ENCODE data around the gene LTBP4. TPM values are rescaled to one million over a fixed set of nuclear protein-coding genes. Genes with fewer than 3 reads are reported as not detected.
"Not testable (repeated sequence)": the region's sequence is repeated elsewhere in the genome, so short reads cannot be mapped to it uniquely, and the experiment has no call there.

Gene LTBP4, protein sequence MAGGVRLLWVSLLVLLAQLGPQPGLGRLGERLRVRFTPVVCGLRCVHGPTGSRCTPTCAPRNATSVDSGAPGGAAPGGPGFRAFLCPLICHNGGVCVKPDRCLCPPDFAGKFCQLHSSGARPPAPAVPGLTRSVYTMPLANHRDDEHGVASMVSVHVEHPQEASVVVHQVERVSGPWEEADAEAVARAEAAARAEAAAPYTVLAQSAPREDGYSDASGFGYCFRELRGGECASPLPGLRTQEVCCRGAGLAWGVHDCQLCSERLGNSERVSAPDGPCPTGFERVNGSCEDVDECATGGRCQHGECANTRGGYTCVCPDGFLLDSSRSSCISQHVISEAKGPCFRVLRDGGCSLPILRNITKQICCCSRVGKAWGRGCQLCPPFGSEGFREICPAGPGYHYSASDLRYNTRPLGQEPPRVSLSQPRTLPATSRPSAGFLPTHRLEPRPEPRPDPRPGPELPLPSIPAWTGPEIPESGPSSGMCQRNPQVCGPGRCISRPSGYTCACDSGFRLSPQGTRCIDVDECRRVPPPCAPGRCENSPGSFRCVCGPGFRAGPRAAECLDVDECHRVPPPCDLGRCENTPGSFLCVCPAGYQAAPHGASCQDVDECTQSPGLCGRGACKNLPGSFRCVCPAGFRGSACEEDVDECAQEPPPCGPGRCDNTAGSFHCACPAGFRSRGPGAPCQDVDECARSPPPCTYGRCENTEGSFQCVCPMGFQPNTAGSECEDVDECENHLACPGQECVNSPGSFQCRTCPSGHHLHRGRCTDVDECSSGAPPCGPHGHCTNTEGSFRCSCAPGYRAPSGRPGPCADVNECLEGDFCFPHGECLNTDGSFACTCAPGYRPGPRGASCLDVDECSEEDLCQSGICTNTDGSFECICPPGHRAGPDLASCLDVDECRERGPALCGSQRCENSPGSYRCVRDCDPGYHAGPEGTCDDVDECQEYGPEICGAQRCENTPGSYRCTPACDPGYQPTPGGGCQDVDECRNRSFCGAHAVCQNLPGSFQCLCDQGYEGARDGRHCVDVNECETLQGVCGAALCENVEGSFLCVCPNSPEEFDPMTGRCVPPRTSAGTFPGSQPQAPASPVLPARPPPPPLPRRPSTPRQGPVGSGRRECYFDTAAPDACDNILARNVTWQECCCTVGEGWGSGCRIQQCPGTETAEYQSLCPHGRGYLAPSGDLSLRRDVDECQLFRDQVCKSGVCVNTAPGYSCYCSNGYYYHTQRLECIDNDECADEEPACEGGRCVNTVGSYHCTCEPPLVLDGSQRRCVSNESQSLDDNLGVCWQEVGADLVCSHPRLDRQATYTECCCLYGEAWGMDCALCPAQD (N-terminal part only)
- total RNA-seq = 294 TPM
- long read RNA-seq, full-length matches to known transcripts = 11 of 128 reads
- long read RNA-seq, partial matches to known transcripts = 90 of 128 reads
- long read RNA-seq, other reads (novel, unspliced or antisense) = 27 of 128 reads

DNA sequence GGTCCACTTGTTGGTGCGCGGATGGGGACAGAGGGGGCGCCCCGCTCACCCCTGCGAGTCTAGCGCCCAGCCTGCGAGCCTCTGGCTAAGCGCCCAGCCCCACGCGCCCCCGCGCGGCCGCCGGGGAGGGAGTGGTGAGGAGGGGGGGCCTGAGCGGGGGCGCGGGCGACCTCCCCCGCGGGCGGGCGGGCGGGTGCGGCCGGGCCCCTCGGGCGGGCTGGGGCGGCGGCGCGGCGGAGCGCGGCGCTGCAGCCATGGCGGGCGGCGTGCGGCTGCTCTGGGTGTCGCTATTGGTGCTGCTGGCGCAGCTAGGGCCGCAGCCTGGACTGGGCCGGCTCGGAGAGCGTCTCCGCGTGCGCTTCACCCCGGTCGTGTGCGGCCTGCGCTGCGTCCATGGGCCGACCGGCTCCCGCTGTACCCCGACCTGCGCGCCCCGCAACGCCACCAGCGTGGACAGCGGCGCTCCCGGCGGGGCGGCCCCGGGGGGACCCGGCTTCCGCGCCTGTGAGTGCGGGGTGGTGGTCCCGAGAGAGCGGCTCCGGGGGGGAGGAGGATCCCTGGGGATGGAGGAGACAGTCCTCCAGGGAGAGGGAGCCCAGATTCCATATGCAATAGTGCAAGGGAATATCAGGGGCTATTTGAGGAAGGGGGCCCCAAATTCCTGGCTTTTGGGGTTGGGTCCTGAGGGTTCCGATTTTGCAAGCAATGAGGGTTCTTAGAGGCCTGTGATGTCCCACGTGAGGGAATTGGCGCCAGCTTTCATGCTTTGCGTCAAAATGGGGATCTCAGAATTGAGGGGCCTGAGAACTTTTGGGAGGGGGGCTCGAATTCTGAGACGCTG, at the start of gene LTBP4:
Gene LTBP4 (plus strand): TSS at position 236 of the 841 bp plus-strand sequence. CDS start 19 bp downstream, at position 255.
- ATAC-seq (no peak), DNase-seq (peak; percentile 86)
- intact Hi-C loops (cut with micrococcal nuclease) = no loop called here

DNA sequence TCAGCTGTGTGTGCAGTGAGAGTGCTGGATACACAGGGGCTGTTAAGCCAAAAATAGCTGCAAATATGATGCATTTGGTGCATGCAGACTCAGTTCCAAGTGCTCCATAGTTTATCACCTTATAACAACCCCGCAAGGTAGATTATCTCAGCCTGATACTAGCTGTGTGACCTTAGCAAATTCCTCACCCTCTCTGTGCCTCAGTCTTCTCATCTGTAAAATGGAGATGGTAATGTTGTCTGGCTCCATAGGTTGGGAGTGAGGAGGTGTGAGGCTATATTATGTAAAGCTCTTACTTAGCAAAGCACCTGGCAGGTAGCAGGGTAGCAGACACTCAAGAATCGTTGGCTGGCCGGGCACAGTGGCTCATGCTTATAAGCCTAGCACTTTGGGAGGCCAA, 48.3 kb upstream of the LTBP4 start:
- no peak for ATAC-seq
- no peak for DNase-seq
- intact Hi-C loops (cut with micrococcal nuclease) = no loop called here

DNA sequence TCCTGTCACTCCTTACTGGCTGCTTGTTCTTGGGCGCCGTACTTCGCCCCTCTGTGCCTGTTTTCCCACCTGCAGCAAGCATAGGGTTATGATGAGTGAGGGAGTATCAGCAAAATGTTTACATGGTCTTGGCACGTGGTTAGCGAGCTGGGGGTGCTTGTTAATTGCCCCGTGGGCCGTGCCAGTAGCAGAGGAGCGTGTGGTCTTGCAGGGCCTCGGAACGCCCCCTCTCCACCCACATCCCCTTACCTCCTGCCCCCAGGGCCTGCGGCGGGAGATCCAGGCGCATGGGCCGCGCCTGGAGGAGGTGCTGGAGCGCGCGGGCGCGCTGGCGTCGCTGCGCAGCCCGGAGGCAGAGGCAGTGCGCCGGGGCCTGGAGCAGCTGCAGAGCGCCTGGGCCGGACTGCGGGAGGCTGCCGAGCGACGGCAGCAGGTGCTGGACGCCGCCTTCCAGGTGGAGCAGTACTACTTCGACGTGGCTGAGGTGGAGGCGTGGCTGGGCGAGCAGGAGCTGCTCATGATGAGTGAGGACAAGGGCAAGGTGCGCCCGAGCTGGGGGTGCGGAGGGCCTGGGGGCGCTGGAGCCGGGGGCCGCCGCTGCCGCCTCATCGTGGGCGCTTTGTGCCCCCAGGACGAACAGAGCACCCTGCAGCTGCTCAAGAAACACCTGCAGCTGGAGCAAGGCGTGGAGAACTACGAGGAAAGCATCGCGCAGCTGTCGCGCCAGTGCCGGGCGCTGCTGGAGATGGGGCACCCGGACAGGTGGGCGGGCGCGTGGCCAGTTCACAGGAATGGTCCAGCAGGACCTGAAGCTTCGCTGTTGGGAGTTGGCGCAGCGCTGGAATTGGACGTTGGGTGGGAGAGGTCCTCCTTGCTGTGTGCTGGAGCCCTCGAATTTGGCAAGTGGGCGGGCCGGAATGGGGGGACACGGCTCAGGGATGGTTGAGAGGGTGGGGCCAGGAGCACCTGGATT, 47.0 kb upstream of the LTBP4 start:
- intact Hi-C loops (cut with micrococcal nuclease) = no loop called here
- ATAC-seq (no peak), DNase-seq (no peak)

DNA sequence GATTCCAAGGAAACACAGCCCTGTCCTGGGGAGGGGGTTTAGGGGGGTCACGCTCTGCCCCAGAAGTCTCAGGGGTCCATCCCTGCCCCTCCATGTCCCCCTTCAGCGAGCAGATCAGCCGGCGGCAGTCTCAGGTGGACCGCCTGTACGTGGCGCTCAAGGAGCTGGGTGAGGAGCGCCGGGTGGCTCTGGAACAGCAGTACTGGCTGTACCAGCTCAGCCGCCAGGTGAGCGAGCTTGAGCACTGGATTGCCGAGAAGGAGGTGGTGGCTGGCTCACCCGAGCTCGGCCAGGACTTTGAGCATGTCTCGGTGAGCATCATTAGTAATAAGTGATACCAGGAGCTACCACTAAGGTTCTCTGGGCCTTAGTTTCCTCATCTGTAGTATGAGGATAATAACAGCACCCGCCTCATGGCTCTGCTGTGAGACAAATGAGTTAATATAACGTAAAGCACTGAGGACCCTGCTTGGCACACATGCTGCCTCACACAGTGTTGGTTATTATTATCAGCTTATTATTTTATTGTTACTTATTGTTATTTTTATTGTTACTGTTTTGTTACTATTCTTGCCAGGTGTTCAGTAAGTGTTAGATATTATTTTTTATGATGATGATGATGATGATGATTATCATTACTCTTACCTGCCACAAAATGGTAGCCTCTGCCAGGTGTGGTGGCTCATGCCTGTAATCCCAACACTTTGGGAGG, 45.0 kb upstream of the LTBP4 start:
- intact Hi-C loops (cut with micrococcal nuclease) = no loop called here
- ATAC-seq (no peak), DNase-seq (no peak)

DNA sequence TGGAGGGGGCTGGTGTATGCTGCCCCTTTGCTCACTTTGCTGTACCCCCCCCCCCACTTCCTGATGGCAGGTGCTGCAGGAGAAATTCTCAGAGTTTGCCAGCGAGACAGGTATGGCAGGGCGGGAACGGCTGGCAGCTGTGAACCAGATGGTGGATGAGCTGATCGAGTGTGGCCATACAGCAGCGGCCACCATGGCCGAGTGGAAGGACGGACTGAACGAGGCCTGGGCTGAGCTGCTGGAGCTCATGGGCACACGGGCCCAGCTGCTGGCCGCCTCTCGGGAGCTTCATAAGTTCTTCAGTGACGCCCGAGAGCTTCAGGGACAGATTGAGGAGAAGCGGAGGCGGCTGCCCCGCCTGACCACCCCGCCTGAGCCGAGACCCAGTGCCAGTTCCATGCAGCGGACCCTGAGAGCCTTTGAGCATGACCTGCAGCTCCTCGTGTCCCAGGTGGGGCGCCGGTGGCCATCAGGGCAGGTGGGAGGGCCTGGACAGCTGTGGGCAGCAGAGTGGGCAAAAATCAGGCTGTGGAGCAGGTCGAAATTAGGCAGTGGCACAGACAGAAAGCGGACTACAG, 44.1 kb upstream of the LTBP4 start:
- no peak for ATAC-seq
- DNase-seq = no peak
- intact Hi-C loops (cut with micrococcal nuclease) = no loop called here

DNA sequence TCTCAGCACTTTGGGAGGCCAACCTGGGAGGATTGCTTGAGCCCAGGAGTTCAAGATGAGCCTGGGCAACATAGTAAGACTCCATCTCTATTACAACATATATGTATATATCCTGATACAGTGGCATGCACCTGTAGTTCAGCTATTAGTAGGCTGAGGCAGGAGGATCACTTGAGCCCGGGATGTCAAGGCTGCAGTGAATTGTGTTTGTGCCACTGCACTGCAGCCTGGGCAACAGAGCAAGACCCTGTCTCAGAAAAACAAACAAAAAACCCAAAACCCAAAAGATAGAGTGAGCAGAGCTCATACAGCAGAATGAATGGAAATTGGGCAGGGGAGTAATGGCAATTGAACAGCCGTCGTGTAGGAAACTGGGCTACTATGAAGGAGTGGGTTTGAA, 41.8 kb upstream of the LTBP4 start:
- intact Hi-C loops (cut with micrococcal nuclease) = no loop called here
- no peak for ATAC-seq
- DNase-seq = no peak

DNA sequence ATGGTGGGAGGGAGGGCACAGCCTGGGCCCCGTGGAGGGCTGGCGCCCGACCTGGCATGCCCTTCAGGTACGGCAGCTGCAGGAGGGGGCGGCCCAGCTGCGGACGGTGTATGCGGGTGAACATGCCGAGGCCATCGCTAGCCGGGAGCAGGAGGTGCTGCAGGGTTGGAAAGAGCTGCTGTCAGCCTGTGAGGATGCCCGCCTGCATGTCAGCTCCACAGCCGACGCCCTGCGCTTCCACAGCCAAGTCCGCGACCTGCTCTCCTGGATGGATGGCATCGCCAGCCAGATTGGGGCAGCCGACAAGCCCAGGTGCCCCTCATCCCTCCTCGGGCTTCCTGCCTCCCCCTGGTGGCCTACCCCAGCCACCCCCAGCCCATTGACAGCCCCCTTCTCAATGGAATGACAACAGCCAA, 41.1 kb upstream of the LTBP4 start:
- no peak for ATAC-seq
- intact Hi-C loops (cut with micrococcal nuclease) = no loop called here
- DNase-seq = no peak

DNA sequence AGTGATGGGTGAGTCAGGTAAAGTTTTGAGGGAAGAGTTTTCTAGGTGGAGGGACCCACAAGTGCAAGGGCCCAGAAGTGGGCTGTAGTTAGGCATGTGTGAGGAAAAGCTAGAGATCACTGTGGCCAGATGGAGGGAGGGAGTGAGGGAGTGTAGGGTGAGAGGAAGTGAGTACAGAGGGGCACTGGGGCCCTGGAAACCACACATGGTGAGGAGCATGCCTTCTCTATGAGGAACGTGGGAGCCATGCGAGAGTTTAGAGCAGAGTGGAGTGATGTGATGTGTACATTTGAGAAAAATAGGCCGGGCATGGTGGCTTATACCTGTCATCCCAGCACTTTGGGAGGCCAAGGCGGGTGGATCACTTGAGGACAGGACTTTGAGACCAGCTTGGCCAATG, 39.2 kb upstream of the LTBP4 start:
- no peak for ATAC-seq
- intact Hi-C loops (cut with micrococcal nuclease) = no loop called here
- no peak for DNase-seq

DNA sequence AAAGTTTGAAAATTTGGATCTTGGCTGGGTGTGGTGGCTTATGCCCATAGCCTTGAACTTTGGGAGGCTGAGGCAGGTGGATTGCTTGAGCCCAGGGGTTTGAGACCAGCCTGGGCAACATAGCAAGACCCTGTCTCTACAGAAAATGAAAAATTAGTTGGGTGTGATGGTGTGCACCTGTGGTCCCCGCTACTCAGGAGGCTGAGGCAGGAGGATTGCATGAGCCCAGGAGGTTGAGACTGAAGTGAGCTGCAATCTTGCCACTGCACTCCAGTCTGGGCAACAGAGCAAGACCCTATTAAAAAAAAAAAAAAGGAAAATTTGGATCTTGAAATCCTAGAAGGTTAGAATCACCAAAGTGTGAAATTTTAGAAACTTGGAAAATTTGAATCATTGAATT, 36.6 kb upstream of the LTBP4 start:
- intact Hi-C loops (cut with micrococcal nuclease); DNase-seq; ATAC-seq: not testable (repeated sequence)

DNA sequence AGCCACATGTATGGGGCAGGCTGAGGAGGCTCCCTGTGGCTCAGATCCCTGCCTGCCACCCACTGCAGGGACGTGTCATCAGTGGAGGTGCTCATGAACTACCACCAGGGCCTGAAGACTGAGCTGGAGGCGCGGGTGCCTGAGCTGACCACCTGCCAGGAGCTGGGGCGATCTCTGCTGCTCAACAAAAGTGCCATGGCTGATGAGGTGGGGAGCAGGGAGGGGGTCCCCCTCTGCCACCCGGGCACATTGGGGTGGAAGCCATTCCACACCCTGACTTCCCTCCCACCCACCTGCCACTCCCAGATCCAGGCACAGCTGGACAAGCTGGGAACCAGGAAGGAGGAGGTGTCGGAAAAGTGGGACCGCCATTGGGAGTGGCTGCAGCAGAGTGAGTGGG, 35.8 kb upstream of the LTBP4 start:
- intact Hi-C loops (cut with micrococcal nuclease) = no loop called here
- ATAC-seq (no peak), DNase-seq (no peak)

DNA sequence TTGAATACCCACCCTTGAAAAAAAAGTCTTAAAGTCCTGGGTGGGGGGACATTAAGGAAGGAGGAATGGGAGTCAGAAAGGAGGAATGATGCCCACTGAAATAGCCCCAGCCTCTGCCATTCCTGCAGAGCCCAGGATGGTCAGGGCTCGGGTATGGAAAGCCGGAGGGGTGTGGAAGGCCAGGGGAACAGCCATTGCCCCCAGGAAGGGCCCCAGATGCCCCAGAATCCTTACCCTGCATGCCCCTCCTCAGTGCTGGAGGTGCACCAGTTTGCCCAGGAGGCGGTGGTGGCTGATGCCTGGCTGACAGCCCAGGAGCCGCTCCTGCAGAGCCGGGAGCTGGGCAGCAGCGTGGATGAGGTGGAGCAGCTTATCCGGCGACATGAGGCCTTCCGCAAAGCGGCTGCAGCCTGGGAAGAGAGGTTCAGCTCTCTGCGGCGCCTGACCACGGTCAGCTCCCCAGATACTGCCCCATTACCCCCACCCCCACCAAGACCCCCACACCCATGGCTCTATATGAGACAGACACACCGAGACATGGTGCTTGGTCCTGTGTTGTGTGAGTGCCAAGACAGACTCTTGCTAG, 35.2 kb upstream of the LTBP4 start:
- intact Hi-C loops (cut with micrococcal nuclease) = no loop called here
- ATAC-seq (no peak), DNase-seq (no peak)

DNA sequence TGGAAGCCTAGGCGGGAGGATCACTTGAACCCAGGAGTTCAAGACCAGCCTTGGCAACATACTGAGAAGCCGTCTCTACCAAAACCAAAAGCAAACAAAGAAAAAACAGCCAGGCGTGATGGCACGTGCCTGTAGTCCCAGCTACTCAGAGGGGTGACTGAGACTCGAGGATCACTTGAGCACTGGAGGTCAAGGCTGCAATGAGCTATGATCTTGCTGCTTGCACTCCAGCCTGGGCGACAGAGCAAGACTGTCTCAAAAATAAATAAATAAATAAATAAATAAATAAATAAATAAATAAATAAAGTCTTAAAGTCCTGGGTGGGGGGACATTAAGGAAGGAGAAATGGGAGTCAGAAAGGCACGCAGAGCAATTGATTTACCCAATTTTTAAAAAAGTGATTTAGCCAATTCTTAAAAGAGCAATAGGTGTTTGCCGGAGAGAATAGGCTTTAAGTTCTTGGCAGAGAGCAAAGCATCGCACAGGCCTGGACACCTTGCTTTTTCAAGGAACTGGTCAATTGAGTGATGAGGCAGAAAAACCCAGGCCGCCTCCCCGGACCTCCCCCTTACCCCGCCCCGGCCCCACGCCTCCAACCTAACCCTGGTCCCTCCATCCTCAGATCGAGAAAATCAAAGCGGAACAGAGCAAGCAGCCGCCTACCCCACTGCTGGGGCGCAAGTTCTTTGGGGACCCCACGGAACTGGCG, 34.0 kb upstream of the LTBP4 start:
- intact Hi-C loops (cut with micrococcal nuclease) = no loop called here
- no peak for DNase-seq
- ATAC-seq = no peak

DNA sequence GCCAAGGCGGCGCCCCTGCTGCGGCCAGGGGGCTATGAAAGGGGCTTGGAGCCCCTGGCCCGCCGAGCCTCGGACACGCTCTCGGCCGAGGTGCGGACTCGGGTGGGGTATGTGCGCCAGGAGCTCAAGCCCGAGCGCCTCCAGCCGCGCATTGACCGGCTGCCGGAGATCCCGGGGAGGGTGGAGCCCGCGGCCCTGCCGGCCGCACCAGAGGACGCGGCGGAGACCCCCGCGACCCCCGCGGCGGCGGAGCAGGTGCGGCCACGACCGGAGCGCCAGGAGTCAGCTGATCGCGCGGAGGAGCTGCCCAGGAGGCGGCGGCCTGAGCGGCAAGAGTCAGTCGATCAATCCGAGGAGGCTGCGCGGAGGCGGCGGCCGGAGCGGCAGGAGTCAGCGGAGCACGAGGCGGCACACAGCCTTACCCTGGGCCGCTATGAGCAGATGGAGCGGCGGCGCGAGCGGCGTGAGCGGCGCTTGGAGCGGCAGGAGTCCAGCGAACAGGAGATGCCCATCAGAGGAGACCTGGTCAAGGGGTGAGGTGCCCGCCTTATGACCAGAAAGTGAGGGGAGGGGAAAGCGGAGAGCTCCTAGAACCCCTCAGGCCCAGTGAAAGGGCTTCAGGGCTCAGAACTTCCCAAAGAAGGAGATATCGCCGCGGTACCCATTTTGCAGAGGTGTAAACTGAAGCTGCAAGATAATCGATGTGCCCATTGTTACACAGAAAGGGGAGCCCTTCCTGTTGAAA, 33.2 kb upstream of the LTBP4 start:
- DNase-seq (no peak), ATAC-seq (no peak)
- intact Hi-C loops (cut with micrococcal nuclease) = no loop called here

DNA sequence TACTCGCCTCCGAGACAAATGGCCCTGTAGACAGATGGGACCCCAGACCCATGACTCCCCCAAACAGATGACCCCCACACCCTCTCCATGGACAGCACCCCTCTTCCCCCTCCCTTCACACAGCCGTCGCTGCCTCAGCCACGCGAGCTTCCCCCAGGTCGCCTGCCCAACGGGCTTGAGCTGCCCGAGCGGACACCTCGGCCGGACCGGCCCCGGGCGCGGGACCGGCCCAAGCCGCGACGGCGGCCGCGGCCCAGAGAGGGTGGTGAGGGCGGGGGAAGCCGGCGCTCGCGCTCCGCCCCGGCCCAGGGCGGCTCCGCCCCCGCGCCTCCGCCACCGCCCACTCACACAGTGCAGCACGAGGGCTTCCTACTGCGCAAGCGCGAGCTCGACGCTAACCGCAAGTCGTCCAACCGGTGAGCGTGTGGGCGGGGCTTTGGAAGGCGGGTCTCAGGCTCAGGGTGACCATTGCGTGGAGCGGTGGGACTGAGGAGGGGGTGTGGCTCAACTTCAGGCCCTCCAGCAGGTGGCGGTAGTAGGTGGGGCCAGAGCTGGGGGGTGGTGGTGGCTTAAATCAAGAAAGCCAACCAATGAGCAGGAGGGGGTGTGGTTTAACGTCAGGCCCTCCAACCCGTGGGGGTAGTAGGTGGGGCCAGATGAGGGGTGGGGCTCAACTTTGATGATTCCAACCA, 30.7 kb upstream of the LTBP4 start:
- intact Hi-C loops (cut with micrococcal nuclease) = no loop called here
- ATAC-seq = peak; percentile 98

More for the DNA sequence above, 30.7 kb upstream of the LTBP4 start:
- peak; percentile 99 for DNase-seq

Measured in left ventricle myocardium superior (tissue), 1 donor.